ENCODE measurements around the gene CTXND1. TPM values are rescaled to one million over a fixed set of nuclear protein-coding genes. Genes with fewer than 3 reads are reported as not detected.
A peak's percentile ranks its signal among the peaks of the same experiment; 100 is the strongest.

The CTXND1 gene
- polyA plus RNA-seq, 3 donors, result not detected

GRCh38 chr15:80184554-80184953 is 67.5 kb downstream of the CTXND1 start:
- no peaks in the 10 kb centered on the region for H3K9me3 ChIP-seq (replicated peaks in 1 of 2; ENCODE audit: control insufficient read depth in 1 of 2, insufficient read depth in 1 of 2, low read length in 2 of 2)
- H3K27me3 ChIP-seq (ENCODE audit: control insufficient read depth in 2 of 2, insufficient read depth in 2 of 2, low read length in 2 of 2), result no peaks in the 10 kb centered on the region
- 93% methylated on average over 6 of the region's 7 CpGs for WGBS (ENCODE audit: insufficient coverage)
- H3K27ac ChIP-seq (ENCODE audit: low read depth in 1 of 2, low read length in 2 of 2), result no peak overlapping the region
- Mint-ChIP-seq H3K9me3 (peaks cover 0 to 2% (median 0%) of the 10 kb centered on the region in 7 donors), H3K36me3 (peaks cover 81 to 91% of the 10 kb centered on the region in 2 donors), H3K4me1 (no peaks in the 10 kb centered on the region), H3K27me3 (ENCODE audit: low read depth in 3 of 3) (no peaks in the 10 kb centered on the region), H3K4me3 (no peak overlapping the region), H3K27ac (no peak overlapping the region)
- TF ChIP-seq, protein P1, sequence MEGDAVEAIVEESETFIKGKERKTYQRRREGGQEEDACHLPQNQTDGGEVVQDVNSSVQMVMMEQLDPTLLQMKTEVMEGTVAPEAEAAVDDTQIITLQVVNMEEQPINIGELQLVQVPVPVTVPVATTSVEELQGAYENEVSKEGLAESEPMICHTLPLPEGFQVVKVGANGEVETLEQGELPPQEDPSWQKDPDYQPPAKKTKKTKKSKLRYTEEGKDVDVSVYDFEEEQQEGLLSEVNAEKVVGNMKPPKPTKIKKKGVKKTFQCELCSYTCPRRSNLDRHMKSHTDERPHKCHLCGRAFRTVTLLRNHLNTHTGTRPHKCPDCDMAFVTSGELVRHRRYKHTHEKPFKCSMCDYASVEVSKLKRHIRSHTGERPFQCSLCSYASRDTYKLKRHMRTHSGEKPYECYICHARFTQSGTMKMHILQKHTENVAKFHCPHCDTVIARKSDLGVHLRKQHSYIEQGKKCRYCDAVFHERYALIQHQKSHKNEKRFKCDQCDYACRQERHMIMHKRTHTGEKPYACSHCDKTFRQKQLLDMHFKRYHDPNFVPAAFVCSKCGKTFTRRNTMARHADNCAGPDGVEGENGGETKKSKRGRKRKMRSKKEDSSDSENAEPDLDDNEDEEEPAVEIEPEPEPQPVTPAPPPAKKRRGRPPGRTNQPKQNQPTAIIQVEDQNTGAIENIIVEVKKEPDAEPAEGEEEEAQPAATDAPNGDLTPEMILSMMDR (IDR thresholded peaks at IDR 0.05), result no peak
- no peak overlapping the region for H3K4me3 ChIP-seq (replicated peaks in 1 of 3; ENCODE audit: low read depth in 2 of 3, low read length in 3 of 3)
- H3K36me3 ChIP-seq (replicated peaks in 1 of 2; ENCODE audit: control insufficient read depth in 1 of 2, insufficient read depth in 2 of 2, low read length in 2 of 2), result peaks cover 75 to 90% of the 10 kb centered on the region in 2 donors
- no peaks in the 10 kb centered on the region for H3K4me1 ChIP-seq (ENCODE audit: control insufficient read depth in 1 of 2, insufficient read depth in 2 of 2, low read length in 2 of 2)
- intact Hi-C loops (cut with micrococcal nuclease), result no loop called here
- no peak overlapping the region for H2AFZ ChIP-seq (ENCODE audit: insufficient read depth, low read depth, low read length, poor library complexity, severe bottlenecking)
- no peaks in the 10 kb centered on the region for H4K20me1 ChIP-seq (ENCODE audit: insufficient read depth, low read length)
- no peak overlapping the region for H3K4me2 ChIP-seq (replicated peaks; ENCODE audit: extremely low read depth, low read length, poor library complexity, severe bottlenecking)
- no peak for DNase-seq
- H3K9ac ChIP-seq (ENCODE audit: insufficient read depth, low read length, poor library complexity, severe bottlenecking), result no peak overlapping the region
- no peaks in the 10 kb centered on the region for H3K79me2 ChIP-seq (ENCODE audit: insufficient read depth, low read length)

- Mint-ChIP-seq H3K27ac (peak overlapping the region in 1 of 7 donors; percentile 26), H3K9me3 (peaks cover 0 to 2% (median 0%) of the 10 kb centered on the region in 7 donors), H3K4me3 (no peak overlapping the region), H3K36me3 (peaks cover 83 to 92% of the 10 kb centered on the region in 2 donors), H3K27me3 (ENCODE audit: low read depth in 3 of 3) (no peaks in the 10 kb centered on the region), H3K4me1 (no peaks in the 10 kb centered on the region)
- no peak overlapping the region for H3K27ac ChIP-seq (ENCODE audit: low read depth in 1 of 2, low read length in 2 of 2)
- no peaks in the 10 kb centered on the region for H3K4me1 ChIP-seq (ENCODE audit: control insufficient read depth in 1 of 2, insufficient read depth in 2 of 2, low read length in 2 of 2)
- H3K9me3 ChIP-seq (replicated peaks in 1 of 2; ENCODE audit: control insufficient read depth in 1 of 2, insufficient read depth in 1 of 2, low read length in 2 of 2), result no peaks in the 10 kb centered on the region
- H2AFZ ChIP-seq (ENCODE audit: insufficient read depth, low read depth, low read length, poor library complexity, severe bottlenecking), result no peak overlapping the region
- no peaks in the 10 kb centered on the region for H3K27me3 ChIP-seq (ENCODE audit: control insufficient read depth in 2 of 2, insufficient read depth in 2 of 2, low read length in 2 of 2)
- WGBS (ENCODE audit: insufficient coverage), result 94% methylated on average over 2 of the region's 6 CpGs
- no peaks in the 10 kb centered on the region for H4K20me1 ChIP-seq (ENCODE audit: insufficient read depth, low read length)
- DNase-seq, result no peak
- H3K4me3 ChIP-seq (replicated peaks in 1 of 3; ENCODE audit: low read depth in 2 of 3, low read length in 3 of 3), result no peak overlapping the region
- H3K36me3 ChIP-seq (replicated peaks in 1 of 2; ENCODE audit: control insufficient read depth in 1 of 2, insufficient read depth in 2 of 2, low read length in 2 of 2), result peaks cover 77 to 96% of the 10 kb centered on the region in 2 donors
- no peaks in the 10 kb centered on the region for H3K79me2 ChIP-seq (ENCODE audit: insufficient read depth, low read length)
- no peak overlapping the region for H3K9ac ChIP-seq (ENCODE audit: insufficient read depth, low read length, poor library complexity, severe bottlenecking)
- intact Hi-C loops (cut with micrococcal nuclease), result no loop called here
- H3K4me2 ChIP-seq (replicated peaks; ENCODE audit: extremely low read depth, low read length, poor library complexity, severe bottlenecking), result no peak overlapping the region
- TF ChIP-seq, protein P1 (IDR thresholded peaks at IDR 0.05), result no peak
Observed at GRCh38 chr15:80183886-80184285, 68.1 kb downstream of the CTXND1 start.
